ENCODE data around the gene NDFIP2.

- TF ChIP-seq CTCF (conservative IDR thresholded peaks at IDR 0.05; ENCODE audit: low read length) (no peak), EZH2phosphoT487 (IDR thresholded peaks at IDR 0.05; ENCODE audit: borderline replicate concordance, low read depth, low read length) (no peak)
Observed at GRCh38 chr13:79516595-79516994, 35.6 kb downstream of the NDFIP2 start.

Measured in OCI-LY7 (cell line).